GM23248 (cell line): ENCODE data around the gene OPCML. TPM values are rescaled to one million over a fixed set of nuclear protein-coding genes. Genes with fewer than 3 reads are reported as not detected.

Source experiments
- DNase-seq: peaks from one replicate; pipeline ENCODE4 v3.0.0-alpha.2; 2015
- H2AFZ ChIP-seq: fragments of 200-600 bp; sonication (generic); 2 replicates; pipeline ENCODE4 v1.6.1; 2016; ENCODE audit warnings: antibody characterized with exemption
- H3F3A ChIP-seq: fragments of 200-600 bp; sonication (generic); 2 replicates; pipeline ENCODE4 v1.6.1; 2016; ENCODE audit warnings: mild to moderate bottlenecking, antibody characterized with exemption, mixed run types; ENCODE audit not compliant: insufficient read depth
- H3K27ac ChIP-seq: fragments of 200-600 bp; sonication (generic); 2 replicates; pipeline ENCODE4 v1.5.1; 2016; ENCODE audit warnings: mild to moderate bottlenecking
- H3K27me3 ChIP-seq: fragments of 200-600 bp; sonication (generic); replicated peaks from 2 replicates; pipeline ENCODE4 v1.6.1; 2016; ENCODE audit warnings: mild to moderate bottlenecking; ENCODE audit not compliant: insufficient read depth
- H3K36me3 ChIP-seq: fragments of 200-600 bp; sonication (generic); 2 replicates; pipeline ENCODE4 v1.6.1; 2016; ENCODE audit warnings: low read depth, mild to moderate bottlenecking
- H3K4me1 ChIP-seq: fragments of 200-600 bp; sonication (generic); 2 replicates; pipeline ENCODE4 v1.6.1; 2016; ENCODE audit warnings: mild to moderate bottlenecking; ENCODE audit not compliant: insufficient read depth
- H3K4me2 ChIP-seq: fragments of 200-600 bp; sonication (generic); one replicate; pipeline ENCODE4 v1.6.1; 2016; ENCODE audit warnings: mild to moderate bottlenecking; ENCODE audit not compliant: unreplicated experiment
- H3K4me3 ChIP-seq: fragments of 200-600 bp; sonication (generic); 2 replicates; pipeline ENCODE4 v1.5.1; 2016; ENCODE audit warnings: mild to moderate bottlenecking
- H3K79me2 ChIP-seq: fragments of 200-600 bp; sonication (generic); 2 replicates; pipeline ENCODE4 v1.6.1; 2016; ENCODE audit warnings: mild to moderate bottlenecking; ENCODE audit not compliant: insufficient read depth
- H3K9ac ChIP-seq: fragments of 200-600 bp; sonication (generic); 2 replicates; pipeline ENCODE4 v1.6.1; 2016; ENCODE audit warnings: mild to moderate bottlenecking
- H3K9me2 ChIP-seq: fragments of 200-600 bp; sonication (generic); 2 replicates; pipeline ENCODE4 v1.6.1; 2016; ENCODE audit warnings: mixed run types, mild to moderate bottlenecking, moderate library complexity; ENCODE audit not compliant: insufficient read depth
- H3K9me3 ChIP-seq: fragments of 200-600 bp; sonication (generic); one replicate; pipeline ENCODE4 v1.6.1; 2017; ENCODE audit warnings: low read depth
- H4K20me1 ChIP-seq: fragments of 200-600 bp; sonication (generic); 2 replicates; pipeline ENCODE4 v1.6.0; 2016; ENCODE audit not compliant: insufficient read depth
- EZH2 ChIP-seq: fragments of 200-600 bp; sonication (generic); IDR thresholded peaks from 2 replicates; pipeline ENCODE4 v1.6.1; 2018; ENCODE audit warnings: antibody characterized with exemption, mild to moderate bottlenecking; ENCODE audit not compliant: insufficient read depth, poor library complexity, severe bottlenecking
- EZH2phosphoT487 ChIP-seq: fragments of 200-600 bp; sonication (generic); IDR thresholded peaks from 2 replicates; pipeline ENCODE4 v1.6.1; 2018; ENCODE audit warnings: antibody characterized with exemption, moderate library complexity, mild to moderate bottlenecking, low read depth; ENCODE audit not compliant: insufficient read depth
- WGBS, 2 experiments: methylation state at CpG; one replicate each; pipeline ENCODE4 v1.1.6; 2015 to 2017; ENCODE audit warnings: low lambda C conversion rate in 2 of 2, low coverage in 1 of 2; ENCODE audit errors: missing lambda C conversion rate in 2 of 2; 5-methylcytosine and 5-hydroxymethylcytosine counted together
- in situ Hi-C: fragments of 300-500 bp; cut with MboI; formaldehyde crosslinking; loops from 2 replicates; pipeline ENCODE4 v1.15.0; 2020
- polyA plus RNA-seq: library from polyadenylated mRNA; unstranded; fragments of >200 nt; fragmentation: Nextera tagmentation; extraction: Ambion mirVana; gene quantifications from 2 replicates; pipeline ENCODE4 v1.2.1, GENCODE V29; 2016
- total RNA-seq: library from RNA; depleted of rRNA; stranded (reverse); fragments of >200 nt; shearing (Covaris generic); gene quantifications from 2 replicates; pipeline ENCODE4 v1.2.3, GENCODE V29; 2014

Gene OPCML
- total and polyA plus RNA-seq, 2 experiments from 2014 or later: 0.69 to 1.6 TPM

- WGBS, 2 experiments: 30 to 34% methylated on average over 6 of the region's 6 CpGs
- in situ Hi-C loops: no loop called here
- DNase-seq: no peak
- H3K9me3 ChIP-seq: no peaks in the 10 kb centered on the region
- H2AFZ ChIP-seq: no peak overlapping the region
- no peaks in the 10 kb centered on the region for H3K9me2 ChIP-seq
- H3K9ac ChIP-seq: no peak overlapping the region
- H3K4me3 ChIP-seq: no peak overlapping the region
- no peaks in the 10 kb centered on the region for H3K27me3 ChIP-seq
- no peaks in the 10 kb centered on the region for H3K4me1 ChIP-seq
- H3K27ac ChIP-seq: no peak overlapping the region
- H3K4me2 ChIP-seq: no peak overlapping the region
- H4K20me1 ChIP-seq: no peaks in the 10 kb centered on the region
- H3K79me2 ChIP-seq: no peaks in the 10 kb centered on the region
- H3F3A ChIP-seq: no peaks in the 10 kb centered on the region
- TF ChIP-seq EZH2phosphoT487 (no peak), EZH2 (no peak)
- no peaks in the 10 kb centered on the region for H3K36me3 ChIP-seq
Measured at GRCh38 chr11:133552938-133553337, 20.6 kb upstream of the OPCML start.

DNA sequence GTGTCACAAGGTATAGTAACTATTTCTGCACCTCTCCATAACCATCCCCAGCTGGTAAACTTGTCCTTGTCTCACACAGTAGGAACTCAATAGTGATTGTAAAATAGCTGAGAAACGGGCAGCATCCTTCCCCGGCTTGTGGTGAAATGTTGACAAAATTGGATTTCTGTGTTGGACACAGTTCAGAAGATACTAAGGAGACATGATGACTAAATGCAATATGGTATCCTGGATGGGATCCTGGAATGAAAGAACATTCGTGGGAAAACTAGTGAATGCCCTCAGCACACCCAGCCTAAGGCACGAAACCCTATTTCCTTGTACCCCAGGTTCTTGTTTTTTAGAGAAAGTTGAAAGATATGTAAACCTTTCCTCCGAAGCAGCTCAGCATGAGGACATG is 18.8 kb upstream of the OPCML start:
- no peak for TF ChIP-seq EZH2
- no peak for TF ChIP-seq EZH2phosphoT487
- 10 to 11% methylated on average over 5 of the region's 5 CpGs for WGBS, 2 experiments

DNA sequence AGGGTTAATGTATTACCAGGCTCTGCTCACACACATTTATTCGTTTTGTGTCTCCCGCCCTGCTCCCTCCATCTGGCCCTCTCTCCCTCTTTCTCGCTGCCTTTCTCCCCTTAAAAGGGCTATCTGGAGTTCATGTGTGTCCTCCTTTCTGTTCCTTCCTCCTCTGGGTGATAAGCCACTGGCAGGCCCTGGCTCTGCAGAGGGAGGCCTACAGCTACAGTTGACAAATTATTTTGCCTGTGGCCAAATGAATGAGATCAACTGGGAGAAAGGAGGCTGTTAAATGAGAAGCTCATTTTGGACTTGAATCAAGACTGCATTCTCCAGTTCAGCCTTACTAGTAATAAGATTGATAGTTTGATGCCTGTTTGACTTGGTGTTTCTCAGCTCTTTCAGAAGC is 17.5 kb upstream of the OPCML start:
- H3K4me2 ChIP-seq: no peak overlapping the region
- H3K36me3 ChIP-seq: no peaks in the 10 kb centered on the region
- H3K4me1 ChIP-seq: no peaks in the 10 kb centered on the region
- H3K9ac ChIP-seq: no peak overlapping the region
- no peak overlapping the region for H3K4me3 ChIP-seq
- WGBS, 2 experiments: 0% methylated on average over 3 of the region's 3 CpGs
- no peaks in the 10 kb centered on the region for H3K79me2 ChIP-seq
- H4K20me1 ChIP-seq: no peaks in the 10 kb centered on the region
- H3K9me3 ChIP-seq: no peaks in the 10 kb centered on the region
- H3K27me3 ChIP-seq: no peaks in the 10 kb centered on the region
- no peaks in the 10 kb centered on the region for H3K9me2 ChIP-seq
- no peak overlapping the region for H3K27ac ChIP-seq
- H2AFZ ChIP-seq: no peak overlapping the region
- no peak for DNase-seq
- no peaks in the 10 kb centered on the region for H3F3A ChIP-seq
- in situ Hi-C loops: no loop called here
- no peak for TF ChIP-seq EZH2phosphoT487
- no peak for TF ChIP-seq EZH2

More for the DNA sequence above, 18.8 kb upstream of the OPCML start:
- no peaks in the 10 kb centered on the region for H3K79me2 ChIP-seq
- H3K9me3 ChIP-seq: no peaks in the 10 kb centered on the region
- H3K36me3 ChIP-seq: no peaks in the 10 kb centered on the region
- H3K4me1 ChIP-seq: no peaks in the 10 kb centered on the region
- in situ Hi-C loops: no loop called here
- H4K20me1 ChIP-seq: no peaks in the 10 kb centered on the region
- no peak overlapping the region for H3K27ac ChIP-seq
- H3K9ac ChIP-seq: no peak overlapping the region
- DNase-seq: no peak
- H2AFZ ChIP-seq: no peak overlapping the region
- H3K4me3 ChIP-seq: no peak overlapping the region
- H3K27me3 ChIP-seq: no peaks in the 10 kb centered on the region
- no peaks in the 10 kb centered on the region for H3F3A ChIP-seq
- no peaks in the 10 kb centered on the region for H3K9me2 ChIP-seq
- no peak overlapping the region for H3K4me2 ChIP-seq

- no peak for DNase-seq
- no peak overlapping the region for H3K9ac ChIP-seq
- no peaks in the 10 kb centered on the region for H3K27me3 ChIP-seq
- no peaks in the 10 kb centered on the region for H3K9me3 ChIP-seq
- 36 to 41% methylated on average over 7 of the region's 7 CpGs for WGBS, 2 experiments
- H3F3A ChIP-seq: no peaks in the 10 kb centered on the region
- no peak overlapping the region for H2AFZ ChIP-seq
- no peaks in the 10 kb centered on the region for H3K79me2 ChIP-seq
- no peaks in the 10 kb centered on the region for H3K36me3 ChIP-seq
- H3K9me2 ChIP-seq: no peaks in the 10 kb centered on the region
- no peaks in the 10 kb centered on the region for H4K20me1 ChIP-seq
- H3K4me3 ChIP-seq: no peak overlapping the region
- no peak overlapping the region for H3K4me2 ChIP-seq
- in situ Hi-C loops: no loop called here
- no peak overlapping the region for H3K27ac ChIP-seq
- no peaks in the 10 kb centered on the region for H3K4me1 ChIP-seq
- no peak for TF ChIP-seq EZH2
- TF ChIP-seq EZH2phosphoT487: no peak
Measured at GRCh38 chr11:133548641-133549040, 16.3 kb upstream of the OPCML start.
